ENCODE results near the gene MEX3B.

- TF ChIP-seq GATA2 (IDR thresholded peaks at IDR 0.05; ENCODE audit: low read depth, low read length) (no peak), GATA3 (IDR thresholded peaks at IDR 0.05; ENCODE audit: low read depth, low read length) (no peak)
Measured at GRCh38 chr15:82064824-82065223, 19.0 kb upstream of the MEX3B start.

Data from SH-SY5Y (cell line).